ENCODE data around the gene EPHB6.

Gene EPHB6

DNA sequence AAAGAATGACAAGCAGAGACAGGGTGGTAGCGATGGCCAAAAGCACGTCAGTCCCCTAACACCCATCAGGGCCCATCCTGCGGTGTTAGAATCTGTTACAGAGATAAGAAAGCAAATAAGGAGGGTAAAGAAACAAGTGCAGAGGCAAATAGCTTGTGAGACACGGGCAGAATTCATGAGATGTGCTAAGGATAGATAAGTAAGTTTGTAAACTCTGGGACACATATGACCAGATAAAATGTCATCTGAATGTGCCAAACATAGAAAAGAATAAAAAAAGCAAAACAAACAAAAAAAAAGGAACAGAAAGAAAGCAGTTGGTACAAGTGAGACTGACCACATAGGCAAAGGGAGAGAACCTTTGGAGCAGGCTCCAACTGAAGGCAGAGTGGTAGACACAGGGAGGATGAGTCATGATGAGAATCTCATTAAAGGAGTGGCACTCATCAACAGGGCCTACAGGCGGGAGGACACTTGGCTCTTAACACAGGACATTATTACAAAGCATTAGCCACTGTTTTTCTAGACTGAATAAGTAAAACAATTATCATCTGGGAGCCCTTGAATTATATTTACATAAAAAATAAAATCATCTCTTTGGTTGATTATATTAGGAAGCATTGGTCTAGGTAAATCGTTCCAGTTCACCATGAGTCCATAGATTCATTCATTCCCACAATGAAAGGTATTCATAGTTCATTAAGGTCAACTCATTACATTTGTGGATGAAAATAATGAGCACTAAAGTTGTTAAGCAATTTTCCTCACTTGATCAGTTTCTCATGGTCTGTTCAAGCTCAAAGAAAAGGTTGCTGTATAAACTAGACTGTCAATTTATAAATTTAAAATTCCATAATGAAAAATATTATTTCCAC is 21.5 kb upstream of the EPHB6 start:
- no peak for DNase-seq

DNA sequence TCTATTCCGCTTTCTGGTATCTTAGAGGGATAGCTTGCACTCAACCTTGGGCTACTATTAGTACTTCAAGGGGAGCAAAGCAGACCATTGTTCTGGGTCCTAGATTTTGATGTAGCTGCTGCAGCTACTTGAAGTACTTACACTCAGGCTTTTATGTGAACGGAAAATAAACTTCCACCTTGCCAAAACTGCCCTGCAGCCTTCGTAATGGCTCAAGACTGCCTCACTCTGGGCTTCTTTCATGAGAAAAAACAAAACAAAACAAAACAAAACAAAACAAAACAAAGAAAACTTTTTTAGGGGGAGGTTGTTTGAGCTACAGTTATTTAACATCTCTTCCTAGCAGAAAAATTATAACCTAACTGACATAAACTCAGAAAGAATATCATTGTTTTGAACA is 19.4 kb upstream of the EPHB6 start:
- no peak for DNase-seq

DNA sequence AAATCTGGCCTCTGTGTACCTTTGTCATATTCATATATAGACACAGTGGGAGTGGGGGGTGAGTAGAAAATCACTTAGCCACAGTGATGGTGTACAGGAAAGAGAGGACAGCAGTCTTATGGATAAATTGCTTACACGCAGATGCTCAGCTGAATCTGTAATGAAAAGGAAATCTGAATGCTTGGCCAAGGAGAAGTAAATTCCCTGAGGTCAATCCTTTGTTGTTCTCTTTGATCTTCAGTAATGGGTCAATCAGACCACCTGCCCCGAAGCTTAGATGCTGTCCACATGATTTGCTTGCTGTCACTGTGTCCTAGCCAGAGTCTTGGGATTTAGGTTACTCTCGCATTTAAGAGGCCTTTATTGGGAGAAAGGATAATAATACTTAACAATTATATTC is 18.4 kb upstream of the EPHB6 start:
- DNase-seq, result no peak

DNA sequence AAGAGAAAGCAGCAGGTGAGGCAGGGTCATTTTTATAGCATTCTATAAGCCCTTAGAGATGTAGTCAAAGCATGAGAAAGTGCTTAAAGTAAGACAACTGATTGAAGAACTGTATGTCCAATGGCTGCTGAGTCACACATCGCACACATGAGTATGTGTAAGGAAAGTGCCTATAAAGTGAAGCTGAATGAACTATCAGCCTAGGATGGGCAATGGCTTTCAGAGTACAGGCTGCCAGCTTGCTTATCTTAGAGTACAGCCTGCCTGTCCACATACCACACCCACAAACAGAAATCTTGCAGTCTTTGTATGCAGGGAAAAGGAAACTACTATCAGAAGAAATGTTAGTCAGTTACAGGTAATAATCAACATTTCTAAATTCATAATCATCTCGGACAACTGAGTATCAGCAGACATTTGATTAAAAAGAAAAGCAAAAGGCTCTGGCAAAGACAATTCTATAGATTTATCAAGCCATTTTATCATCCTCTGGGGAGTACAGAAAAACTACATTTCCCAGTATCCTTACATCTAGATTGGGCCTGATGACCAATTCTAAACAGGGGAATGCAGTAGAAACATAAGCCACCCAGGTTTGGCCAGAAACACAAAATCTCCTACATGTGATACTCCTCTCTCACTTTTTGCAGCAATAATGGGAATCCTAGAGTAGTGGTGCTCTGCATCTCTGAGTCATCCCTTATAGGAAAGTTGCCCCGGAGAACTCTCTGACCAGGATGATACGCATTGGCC is 16.2 kb upstream of the EPHB6 start:
- no peak for DNase-seq

DNA sequence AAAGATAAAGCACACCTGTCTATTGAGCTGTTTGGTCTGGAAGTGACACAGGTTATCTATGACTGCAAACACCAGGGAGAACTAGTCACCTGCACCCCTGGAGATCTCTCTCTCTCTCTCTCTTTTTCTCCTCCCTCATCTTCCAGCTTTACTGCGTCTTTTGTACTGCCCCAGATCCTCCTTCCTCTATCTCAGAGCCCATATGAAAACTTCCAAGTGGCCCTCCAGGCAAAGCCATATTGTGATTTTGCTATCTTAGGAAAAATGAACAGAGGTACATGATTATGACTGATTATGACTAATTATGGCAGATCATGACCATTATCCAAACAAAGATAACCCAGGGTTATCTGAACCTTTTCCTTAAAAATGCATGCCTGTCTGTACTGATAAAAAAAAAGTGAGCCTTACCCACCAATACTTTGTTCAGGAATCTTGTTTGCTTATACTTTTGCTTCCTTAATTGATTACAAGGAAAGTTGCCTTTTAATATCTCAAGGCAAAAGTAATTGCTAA is 12.6 kb upstream of the EPHB6 start:
- DNase-seq, result no peak

DNA sequence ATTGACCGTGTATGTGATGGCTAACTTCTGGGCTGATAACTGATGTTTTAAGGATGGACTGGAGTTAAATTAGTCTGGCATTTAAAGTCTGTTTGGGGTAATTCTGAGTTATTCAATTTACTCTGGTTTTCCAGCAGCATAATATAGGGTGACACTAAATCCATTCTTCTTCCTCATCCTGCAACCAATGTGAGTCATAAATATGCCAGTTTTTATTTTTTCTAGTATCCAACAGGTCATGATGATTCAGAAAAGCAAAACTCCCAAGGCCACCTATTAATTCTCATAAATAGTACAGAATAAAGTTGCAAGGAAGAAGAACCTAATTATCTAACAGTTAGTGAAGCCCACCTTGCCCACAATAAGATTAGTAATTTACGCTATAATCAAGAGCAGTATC is 7.5 kb upstream of the EPHB6 start:
- DNase-seq, result no peak

DNA sequence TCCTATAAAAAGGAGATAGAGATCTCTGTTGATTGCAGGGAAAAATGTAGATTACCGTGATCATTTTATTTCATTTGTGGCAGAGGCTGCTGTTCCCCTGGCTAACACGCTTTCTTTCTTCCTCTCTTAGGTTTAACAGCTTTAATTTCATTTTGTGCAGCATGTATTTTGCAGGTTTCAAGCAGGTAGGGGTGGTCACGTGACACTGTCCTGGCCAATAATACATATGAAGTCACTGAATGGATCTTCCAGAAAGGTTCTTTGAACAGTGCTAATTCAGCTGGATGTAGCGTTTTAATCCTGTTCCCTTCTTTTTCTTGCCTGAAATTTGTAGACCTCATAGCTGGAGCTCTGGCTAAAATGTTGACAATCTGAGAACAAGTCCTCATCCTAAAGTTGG is 3.6 kb upstream of the EPHB6 start:
- no peak for DNase-seq

DNA sequence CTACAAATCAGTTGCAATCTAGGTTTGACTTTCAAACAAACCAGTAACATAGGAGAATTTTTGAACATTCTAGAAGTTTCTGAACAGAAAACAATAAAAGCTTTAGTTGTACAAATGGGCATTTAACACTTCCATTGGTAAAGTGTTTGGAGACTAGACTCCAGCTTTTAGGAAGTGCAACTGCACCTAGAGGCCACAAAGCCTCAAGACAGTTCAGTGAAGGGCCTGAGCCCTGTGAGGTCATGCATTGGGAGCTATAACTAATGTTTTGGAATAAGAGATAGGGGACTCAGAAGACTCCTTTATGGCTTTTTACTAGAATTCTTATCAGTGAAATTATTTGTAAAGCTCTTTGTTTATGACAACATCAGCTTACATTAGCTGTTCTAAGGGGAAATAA is 3.0 kb upstream of the EPHB6 start:
- no peak for DNase-seq

DNA sequence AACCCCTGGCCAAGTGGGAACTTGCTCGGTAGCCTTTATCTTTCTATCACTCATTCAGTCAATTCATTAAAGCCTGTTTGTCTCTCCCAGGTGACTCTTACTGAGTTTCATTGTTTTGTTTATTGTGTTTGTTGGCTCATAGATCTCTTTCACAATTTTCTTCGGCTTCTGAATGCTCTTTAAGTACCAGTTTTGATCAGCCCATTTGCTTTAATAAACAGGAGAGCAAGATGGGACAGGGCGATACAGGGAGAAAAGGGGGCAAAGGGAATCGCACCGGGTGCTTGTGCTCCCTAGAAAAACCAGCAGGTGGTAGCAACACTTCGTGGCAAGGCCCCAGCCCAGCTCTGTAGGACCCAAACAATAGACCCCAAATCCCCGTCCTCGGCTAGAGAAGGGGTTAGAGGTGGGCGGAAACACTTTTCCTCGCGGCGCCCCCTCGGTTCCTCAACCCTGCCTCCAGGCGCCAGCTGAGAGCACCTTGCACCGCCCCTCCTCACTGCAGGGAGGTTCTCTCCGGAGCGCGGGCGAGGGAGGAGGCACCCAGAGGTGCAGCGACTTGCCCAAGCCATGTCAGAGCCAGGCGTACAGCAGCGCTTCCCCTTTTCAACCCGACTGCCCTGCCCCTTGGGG is 1.0 kb upstream of the EPHB6 start:
- no peak for DNase-seq

DNA sequence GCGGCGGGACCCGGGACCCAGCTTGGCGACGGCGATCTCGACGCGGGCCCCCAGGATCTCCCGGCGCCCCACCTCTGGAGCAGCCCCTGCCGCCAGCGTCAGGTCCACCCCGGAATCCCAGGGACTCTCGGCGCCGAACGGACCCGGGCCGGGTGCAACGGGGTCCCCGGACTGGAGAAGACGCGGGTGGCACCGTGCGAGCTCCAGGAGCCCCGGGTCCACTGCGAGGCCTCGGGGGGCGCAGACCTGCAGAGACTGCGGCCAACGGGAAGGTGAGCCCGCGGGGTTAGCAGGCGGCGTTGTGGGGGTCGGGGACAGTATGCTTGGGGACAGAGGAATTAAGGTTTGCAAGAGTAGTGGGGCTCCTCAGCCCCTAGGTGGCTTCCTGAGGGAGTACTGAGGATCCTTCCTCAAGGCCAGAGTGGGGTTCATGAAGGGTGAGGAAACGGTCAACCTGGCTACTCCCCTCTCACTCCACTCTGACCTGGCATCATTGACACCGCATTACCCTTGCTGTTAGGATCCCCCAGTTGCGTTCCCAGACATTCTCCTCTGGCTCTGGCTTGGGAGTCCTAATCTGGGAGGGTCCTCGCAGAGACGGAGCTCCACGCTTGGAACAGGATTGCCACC is 353 bp downstream of the EPHB6 start:
- DNase-seq, result no peak

DNA sequence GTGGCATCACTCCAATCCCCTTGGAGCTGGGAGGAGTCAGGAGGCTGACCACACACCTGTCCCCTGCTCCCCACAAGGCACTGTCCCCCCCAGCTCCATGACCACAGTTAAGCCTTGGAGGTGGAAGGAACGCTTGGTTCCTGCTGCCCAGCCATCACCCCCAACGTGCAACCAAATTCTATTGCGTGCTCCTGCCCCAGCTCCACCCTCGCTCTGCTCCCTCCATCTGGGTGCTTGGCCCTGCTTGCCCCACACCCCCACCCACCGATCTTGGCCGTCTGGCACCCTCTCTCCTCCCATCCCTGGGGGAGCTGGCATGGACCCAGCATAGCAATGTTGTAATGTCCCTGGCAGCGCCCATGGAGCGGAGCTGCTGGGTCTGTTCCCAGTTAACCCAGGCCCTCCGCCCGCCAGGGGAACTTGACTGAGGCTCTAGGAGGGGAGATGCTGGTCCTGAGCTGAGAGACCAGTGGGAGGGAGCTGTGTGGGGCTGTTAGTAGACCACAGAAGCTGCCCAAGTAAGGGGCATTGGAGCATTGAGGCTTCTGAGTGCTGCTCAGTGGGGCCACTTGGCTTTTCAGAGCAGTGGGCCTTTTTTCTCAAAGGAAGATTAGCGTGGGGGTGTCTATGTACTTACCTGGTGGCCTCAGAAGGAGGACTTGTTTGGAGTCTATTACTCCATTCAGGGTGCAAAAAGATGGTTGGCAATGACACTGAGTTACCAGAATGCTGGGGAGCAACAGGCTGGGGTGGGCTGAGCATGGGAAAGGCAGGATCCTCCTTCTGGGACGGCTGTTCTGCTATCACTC is 1.1 kb downstream of the EPHB6 start:
- DNase-seq, result no peak

DNA sequence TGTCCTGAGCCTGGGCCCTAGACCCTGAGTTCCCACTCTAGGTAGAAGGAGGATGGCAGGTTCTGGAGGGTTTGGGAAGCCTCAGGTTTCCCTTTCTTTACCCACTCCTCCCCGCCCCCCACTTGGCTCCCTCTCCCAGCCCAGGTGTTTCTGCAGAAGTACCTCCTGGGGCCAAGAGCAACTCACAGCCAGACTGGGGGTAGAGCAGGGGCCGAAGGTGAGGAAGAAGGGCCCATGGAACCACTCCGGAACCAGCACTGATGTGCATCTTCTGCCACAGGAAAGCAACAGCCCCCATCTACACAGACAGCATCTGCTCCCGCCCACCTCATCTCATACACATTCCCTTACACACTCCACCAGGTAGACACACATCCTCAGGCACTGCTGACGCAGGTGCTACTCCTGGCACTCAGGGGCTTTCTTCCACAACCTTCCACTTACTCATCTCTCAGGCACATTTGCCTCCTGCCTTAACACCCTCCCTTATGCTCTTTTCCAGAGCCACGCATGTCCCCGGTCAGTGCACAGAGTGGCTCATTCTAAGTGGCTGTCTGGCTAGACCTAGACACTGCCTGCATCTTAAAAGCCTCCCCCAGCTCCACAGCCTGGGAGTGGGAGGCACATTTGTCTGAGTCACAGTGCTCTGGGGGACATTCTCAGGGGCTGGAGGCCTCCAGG is 1.8 kb downstream of the EPHB6 start:
- no peak for DNase-seq

DNA sequence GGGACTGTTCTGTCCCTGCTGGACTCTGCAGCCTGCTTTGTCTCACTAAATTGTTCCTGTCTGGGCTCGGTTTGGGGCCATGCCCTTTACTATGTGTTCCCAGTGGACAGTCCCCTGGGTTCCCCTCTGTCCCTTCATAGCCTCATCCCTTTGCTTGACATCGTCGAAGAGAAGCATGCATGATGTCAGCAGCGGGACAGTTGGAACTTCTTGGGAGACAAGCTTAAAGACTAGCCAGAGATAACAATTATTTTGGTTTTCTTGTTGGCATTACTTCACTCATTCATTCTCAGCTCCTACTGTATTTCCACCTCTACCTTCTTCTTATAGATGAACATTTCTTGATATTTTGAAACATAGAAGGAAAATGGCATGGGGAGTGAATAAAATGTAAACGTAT is 2.7 kb downstream of the EPHB6 start:
- DNase-seq, result no peak

DNA sequence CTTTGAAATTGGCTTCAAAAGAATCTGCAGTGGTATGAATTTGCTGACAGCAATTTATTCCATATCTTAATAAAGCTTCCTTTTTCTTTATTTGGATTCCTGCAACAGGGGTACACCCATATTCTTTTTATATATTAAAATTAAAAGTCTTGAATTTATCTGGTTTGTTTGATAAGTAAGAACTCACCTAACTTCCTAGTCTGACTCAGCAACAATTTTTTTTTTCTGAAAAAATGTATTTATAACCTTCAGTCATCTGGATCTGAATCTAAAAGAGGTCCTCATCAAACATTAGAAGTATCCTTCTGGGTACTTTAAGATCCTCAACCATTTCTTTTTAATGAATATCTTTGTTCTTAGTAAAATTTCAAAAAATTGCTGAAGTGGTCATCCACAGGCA is 4.5 kb downstream of the EPHB6 start:
- DNase-seq, result no peak

DNA sequence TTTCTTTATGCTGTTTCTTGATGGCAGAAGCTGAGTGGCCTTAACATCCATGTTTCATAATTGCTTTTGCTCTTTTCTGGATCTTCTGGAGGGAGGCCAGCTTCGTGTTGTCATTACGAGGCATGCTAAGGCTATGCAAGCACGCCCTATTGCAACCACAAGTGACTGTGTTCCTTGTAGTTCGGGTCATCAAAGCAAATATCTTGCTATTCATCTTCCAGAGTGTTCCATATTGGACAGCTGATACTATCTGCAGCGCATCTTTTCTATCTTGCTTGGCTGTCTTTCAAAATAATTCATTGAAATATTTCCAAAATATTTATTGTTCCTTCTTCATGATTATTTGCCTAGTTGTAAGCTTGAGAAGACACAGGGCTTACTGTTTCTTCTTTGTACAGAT is 5.0 kb downstream of the EPHB6 start:
- DNase-seq, result no peak

DNA sequence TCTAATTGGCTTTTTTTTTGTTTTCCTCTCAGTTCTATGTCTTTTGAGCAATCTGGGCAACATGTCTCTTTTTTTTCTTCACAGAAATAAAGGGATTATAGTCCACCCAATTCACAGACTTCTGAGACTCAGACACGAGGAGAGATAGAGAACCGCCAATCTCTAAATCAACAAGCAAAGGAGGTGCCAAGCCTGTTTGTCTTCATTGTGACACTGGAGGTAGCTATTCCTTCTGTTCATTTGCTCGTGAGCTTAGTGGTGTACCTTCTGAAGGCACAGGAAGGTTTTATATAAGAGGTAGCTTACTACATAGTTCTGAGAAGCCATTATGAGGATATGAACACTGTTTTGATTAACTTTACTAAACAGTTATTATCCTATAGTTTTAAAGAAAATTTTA is 6.1 kb downstream of the EPHB6 start:
- DNase-seq, result no peak

DNA sequence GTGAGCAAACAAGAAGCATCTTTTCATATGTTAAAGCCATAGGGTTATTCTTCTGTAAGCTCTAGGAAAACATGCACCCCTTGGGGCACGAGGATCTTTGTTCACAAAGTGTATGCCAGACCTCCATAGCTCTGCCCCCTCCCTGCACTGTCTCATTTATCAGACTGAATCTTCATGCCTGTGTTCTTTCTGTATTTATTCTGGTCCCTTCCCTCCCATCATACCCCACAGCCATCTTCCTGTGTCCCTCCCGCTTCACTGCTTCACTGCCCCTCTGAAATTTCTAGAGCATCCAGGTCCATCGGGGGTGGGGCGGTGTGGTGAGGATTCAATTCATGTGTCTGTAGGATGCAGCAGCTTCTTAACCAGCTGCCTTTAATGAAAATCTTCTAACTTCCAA is 7.5 kb downstream of the EPHB6 start:
- DNase-seq, result no peak

DNA sequence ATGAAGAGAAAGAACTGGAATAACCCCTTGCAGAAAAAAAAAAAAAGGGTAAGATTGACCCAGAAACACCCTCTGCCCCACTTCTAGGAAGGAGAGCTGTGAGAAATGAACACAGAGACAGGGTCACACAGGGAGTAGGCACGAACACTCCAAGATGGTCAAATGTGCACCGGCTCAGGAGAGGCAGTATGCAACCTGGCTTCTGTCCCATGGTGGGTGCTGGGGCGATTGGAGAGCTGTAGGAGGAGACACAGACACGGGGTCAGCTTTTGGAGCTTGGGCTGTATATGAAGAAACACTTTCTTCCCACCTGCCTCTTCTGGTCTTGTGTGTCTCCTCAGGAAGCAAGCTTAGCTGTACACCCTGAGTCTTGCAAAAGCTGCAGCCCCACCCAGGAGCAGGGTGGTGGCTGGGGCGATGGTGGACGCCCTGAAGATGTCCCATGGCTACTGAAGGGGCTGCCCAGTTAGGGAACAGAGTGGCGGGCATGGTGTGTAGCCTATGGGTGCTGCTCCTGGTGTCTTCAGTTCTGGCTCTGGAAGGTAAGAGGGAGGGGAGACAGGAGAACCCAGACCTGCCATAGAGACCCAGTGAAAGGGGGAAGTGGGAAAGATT is 8.0 kb downstream of the EPHB6 start:
- DNase-seq, result no peak

DNA sequence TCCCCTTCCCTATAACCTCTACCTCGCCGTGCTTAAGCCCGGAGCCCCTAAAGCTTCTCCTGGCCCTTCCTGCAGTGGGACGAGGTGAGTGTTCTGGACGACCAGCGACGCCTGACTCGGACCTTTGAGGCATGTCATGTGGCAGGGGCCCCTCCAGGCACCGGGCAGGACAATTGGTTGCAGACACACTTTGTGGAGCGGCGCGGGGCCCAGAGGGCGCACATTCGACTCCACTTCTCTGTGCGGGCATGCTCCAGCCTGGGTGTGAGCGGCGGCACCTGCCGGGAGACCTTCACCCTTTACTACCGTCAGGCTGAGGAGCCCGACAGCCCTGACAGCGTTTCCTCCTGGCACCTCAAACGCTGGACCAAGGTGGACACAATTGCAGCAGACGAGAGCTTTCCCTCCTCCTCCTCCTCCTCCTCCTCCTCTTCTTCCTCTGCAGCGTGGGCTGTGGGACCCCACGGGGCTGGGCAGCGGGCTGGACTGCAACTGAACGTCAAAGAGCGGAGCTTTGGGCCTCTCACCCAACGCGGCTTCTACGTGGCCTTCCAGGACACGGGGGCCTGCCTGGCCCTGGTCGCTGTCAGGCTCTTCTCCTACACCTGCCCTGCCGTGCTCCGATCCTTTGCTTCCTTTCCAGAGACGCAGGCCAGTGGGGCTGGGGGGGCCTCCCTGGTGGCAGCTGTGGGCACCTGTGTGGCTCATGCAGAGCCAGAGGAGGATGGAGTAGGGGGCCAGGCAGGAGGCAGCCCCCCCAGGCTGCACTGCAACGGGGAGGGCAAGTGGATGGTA is 9.2 kb downstream of the EPHB6 start:
- no peak for DNase-seq

DNA sequence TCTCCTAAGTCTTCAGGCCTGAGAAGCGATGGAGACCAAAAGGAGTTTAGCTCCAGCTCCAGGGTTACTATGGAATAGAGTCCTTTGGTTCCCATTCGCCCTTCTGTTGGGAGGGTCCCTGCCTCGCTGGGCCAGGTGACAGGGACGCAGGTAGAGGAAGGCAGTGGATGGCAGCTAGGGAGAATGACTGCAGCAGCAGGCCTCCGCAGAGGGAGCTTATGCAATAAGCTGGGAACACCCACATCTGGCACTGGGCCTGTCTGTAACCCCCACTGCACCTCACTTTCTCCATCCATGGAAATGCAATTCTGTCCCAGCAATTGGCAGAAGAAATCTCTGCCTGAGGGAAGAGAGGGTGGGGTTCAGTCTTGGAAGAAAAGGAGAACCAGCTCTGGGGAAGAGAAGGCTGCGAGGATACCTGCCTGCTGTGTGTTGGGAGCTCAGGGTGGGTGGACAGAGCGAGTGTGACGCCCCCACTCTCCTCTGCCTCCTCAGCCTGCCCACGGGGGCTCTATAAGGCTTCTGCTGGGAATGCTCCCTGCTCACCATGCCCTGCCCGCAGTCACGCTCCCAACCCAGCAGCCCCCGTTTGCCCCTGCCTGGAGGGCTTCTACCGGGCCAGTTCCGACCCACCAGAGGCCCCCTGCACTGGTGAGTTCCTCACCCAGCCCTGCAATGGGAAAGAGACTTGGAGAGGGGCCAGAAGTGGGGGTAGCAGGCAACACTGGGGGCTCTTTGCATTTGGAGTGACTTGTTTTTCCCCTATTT is 10.3 kb downstream of the EPHB6 start:
- no peak for DNase-seq

Measured in NCI-H187 treated with DMSO at 0.1 percent for 48 hours (cell line).